Activated CD4-positive, alpha-beta memory T cell treated with anti-CD3 and anti-CD28 coated beads for 36 hours (primary cell): Measurements from ENCODE around the gene LAMP1. TPM values are rescaled to one million over a fixed set of nuclear protein-coding genes. Genes with fewer than 3 reads are reported as not detected.
A peak's percentile ranks its signal among the peaks of the same experiment; 100 is the strongest.
"Not testable (repeated sequence)": the region's sequence is repeated elsewhere in the genome, so short reads cannot be mapped to it uniquely, and the experiment has no call there.

Experiments
- CTCF ChIA-PET: fragments of 350-600 bp; sonication (Branson Sonifier 250); formaldehyde crosslinking; loops from one replicate; lab custom pipeline; 2021; ENCODE audit warnings: antibody characterized with exemption, inconsistent platforms; lab: Charles Lee
- POLR2A ChIA-PET: fragments of 350-600 bp; sonication (Branson Sonifier 250); formaldehyde crosslinking; loops from one replicate; lab custom pipeline; 2021; ENCODE audit warnings: antibody characterized with exemption; lab: Charles Lee
- DNase-seq: peaks from one replicate; pipeline ENCODE4 v3.0.0-alpha.2; 2020
- H3K27ac Mint-ChIP-seq: one replicate; pipeline ENCODE4 v1.8.0; 2021; ENCODE audit warnings: mixed read lengths
- H3K27me3 Mint-ChIP-seq: one replicate; pipeline ENCODE4 v1.8.0; 2021; ENCODE audit warnings: mixed read lengths
- H3K36me3 Mint-ChIP-seq: one replicate; pipeline ENCODE4 v1.8.0; 2021; ENCODE audit warnings: mixed read lengths
- H3K4me1 Mint-ChIP-seq: one replicate; pipeline ENCODE4 v1.8.0; 2021; ENCODE audit warnings: low read depth, mixed read lengths
- H3K4me3 Mint-ChIP-seq: one replicate; pipeline ENCODE4 v1.8.0; 2021; ENCODE audit warnings: mild to moderate bottlenecking, mixed read lengths
- H3K9me3 Mint-ChIP-seq: one replicate; pipeline ENCODE4 v1.8.0; 2021; ENCODE audit warnings: mixed read lengths
- intact Hi-C: fragments of 100-400 bp; cut with micrococcal nuclease; formaldehyde crosslinking; loops from one replicate; pipeline ENCODE4 v1.15.1; 2023
- total RNA-seq, 2 experiments: library from RNA; stranded (reverse); gene quantifications; one replicate each; pipeline ENCODE4 v1.2.3, GENCODE V29; 2021

The LAMP1 gene
- total RNA-seq, 2 experiments from 2014 or later = 45.9 to 46.8 TPM

GRCh38 chr13:113298043-113298945 lies 1.3 kb downstream of the LAMP1 start:
- intact Hi-C loops = no loop called here
- CTCF ChIA-PET = interaction anchor here (0.6 to 2.5 kb wide), 3 partner anchors 24 to 355 kb away, joined by 3 to 7 read pairs (median 3); no protein-coding TSS in a partner anchor
- Mint-ChIP-seq H3K36me3 (peaks cover 9% of the 10 kb centered on the region), H3K4me3 (peak overlapping the region; percentile 92), H3K27me3 (peaks cover 4% of the 10 kb centered on the region), H3K9me3 (peaks cover 2% of the 10 kb centered on the region), H3K4me1 (peaks cover 31% of the 10 kb centered on the region), H3K27ac (peak overlapping the region; percentile 94)
- POLR2A ChIA-PET = interaction anchor here (0.6 kb wide), 1 partner anchor 8 kb away, joined by 4 read pairs; no protein-coding TSS in a partner anchor
- peak; percentile 11 for DNase-seq

GRCh38 chr13:113299951-113300350 lies 2.9 kb downstream of the LAMP1 start:
- CTCF ChIA-PET = no interaction called here
- no peak overlapping the region for H3K4me3 Mint-ChIP-seq
- DNase-seq = no peak
- no peak overlapping the region for H3K27ac Mint-ChIP-seq
- H3K36me3 Mint-ChIP-seq = peaks cover 9% of the 10 kb centered on the region
- peaks cover 31% of the 10 kb centered on the region for H3K4me1 Mint-ChIP-seq
- H3K27me3 Mint-ChIP-seq = peaks cover 2% of the 10 kb centered on the region
- POLR2A ChIA-PET = no interaction called here
- intact Hi-C loops = no loop called here
- H3K9me3 Mint-ChIP-seq = peaks cover 2% of the 10 kb centered on the region

- Mint-ChIP-seq H3K27ac (no peak overlapping the region), H3K4me1 (peaks cover 20% of the 10 kb centered on the region), H3K36me3 (peaks cover 2% of the 10 kb centered on the region), H3K9me3 (no peaks in the 10 kb centered on the region), H3K4me3 (no peak overlapping the region), H3K27me3 (no peaks in the 10 kb centered on the region)
- CTCF ChIA-PET = no interaction called here
- POLR2A ChIA-PET = no interaction called here
- intact Hi-C loops = no loop called here
- no peak for DNase-seq
Observed at GRCh38 chr13:113302986-113303385, 5.9 kb downstream of the LAMP1 start.

GRCh38 chr13:113304121-113304520 lies 7.1 kb downstream of the LAMP1 start:
- Mint-ChIP-seq H3K9me3 (no peaks in the 10 kb centered on the region), H3K36me3 (peaks cover 2% of the 10 kb centered on the region), H3K4me3 (no peak overlapping the region), H3K4me1 (peaks cover 12% of the 10 kb centered on the region), H3K27ac (no peak overlapping the region), H3K27me3 (no peaks in the 10 kb centered on the region)
- intact Hi-C loops = no loop called here
- CTCF ChIA-PET = no interaction called here
- DNase-seq = no peak
- POLR2A ChIA-PET = no interaction called here

GRCh38 chr13:113305208-113305607 lies 8.2 kb downstream of the LAMP1 start:
- Mint-ChIP-seq H3K9me3 (no peaks in the 10 kb centered on the region), H3K4me3 (no peak overlapping the region), H3K4me1 (peaks cover 9% of the 10 kb centered on the region), H3K36me3 (peaks cover 6% of the 10 kb centered on the region), H3K27ac (no peak overlapping the region), H3K27me3 (no peaks in the 10 kb centered on the region)
- POLR2A ChIA-PET = no interaction called here
- CTCF ChIA-PET = no interaction called here
- intact Hi-C loops = no loop called here
- no peak for DNase-seq

- no peaks in the 10 kb centered on the region for H3K27me3 Mint-ChIP-seq
- intact Hi-C loops = no loop called here
- ChIA-PET CTCF (no interaction called here), POLR2A (no interaction called here)
- DNase-seq = no peak
- no peak overlapping the region for H3K4me3 Mint-ChIP-seq
- H3K9me3 Mint-ChIP-seq = no peaks in the 10 kb centered on the region
- peaks cover 4% of the 10 kb centered on the region for H3K4me1 Mint-ChIP-seq
- H3K36me3 Mint-ChIP-seq = peaks cover 13% of the 10 kb centered on the region
- H3K27ac Mint-ChIP-seq = no peak overlapping the region
Observed at GRCh38 chr13:113307491-113307890, 10.5 kb downstream of the LAMP1 start.

GRCh38 chr13:113309473-113309872 lies 12.4 kb downstream of the LAMP1 start:
- Mint-ChIP-seq H3K27me3 (no peaks in the 10 kb centered on the region), H3K27ac (no peak overlapping the region), H3K36me3 (peaks cover 13% of the 10 kb centered on the region), H3K4me1 (no peaks in the 10 kb centered on the region), H3K4me3 (no peak overlapping the region), H3K9me3 (no peaks in the 10 kb centered on the region)
- ChIA-PET POLR2A (no interaction called here), CTCF (interaction anchor here (1.3 kb wide), 1 partner anchor 84 kb away, joined by 3 read pairs; no protein-coding TSS in a partner anchor)
- intact Hi-C loops = no loop called here
- no peak for DNase-seq

- intact Hi-C loops, H3K27me3 Mint-ChIP-seq, POLR2A ChIA-PET, CTCF ChIA-PET, H3K27ac Mint-ChIP-seq, DNase-seq, H3K4me1 Mint-ChIP-seq, H3K9me3 Mint-ChIP-seq, H3K4me3 Mint-ChIP-seq: not testable (repeated sequence)
- H3K36me3 Mint-ChIP-seq = peaks cover 11% of the 10 kb centered on the region
Observed at GRCh38 chr13:113314112-113314511, 17.1 kb downstream of the LAMP1 start.

- H3K4me3 Mint-ChIP-seq, H3K36me3 Mint-ChIP-seq, H3K27ac Mint-ChIP-seq, H3K9me3 Mint-ChIP-seq, CTCF ChIA-PET, DNase-seq, POLR2A ChIA-PET, H3K27me3 Mint-ChIP-seq, H3K4me1 Mint-ChIP-seq, intact Hi-C loops: not testable (repeated sequence)
Observed at GRCh38 chr13:113314895-113315470, 17.9 kb downstream of the LAMP1 start.

- Mint-ChIP-seq H3K4me3 (no peak overlapping the region), H3K9me3 (no peaks in the 10 kb centered on the region), H3K27me3 (no peaks in the 10 kb centered on the region), H3K27ac (no peak overlapping the region), H3K4me1 (no peaks in the 10 kb centered on the region), H3K36me3 (peaks cover 7% of the 10 kb centered on the region)
- no peak for DNase-seq
- ChIA-PET POLR2A (no interaction called here), CTCF (no interaction called here)
- intact Hi-C loops = no loop called here
Observed at GRCh38 chr13:113315992-113316391, 19.0 kb downstream of the LAMP1 start.

- no peaks in the 10 kb centered on the region for H3K27me3 Mint-ChIP-seq
- H3K9me3 Mint-ChIP-seq = no peaks in the 10 kb centered on the region
- no peak overlapping the region for H3K4me3 Mint-ChIP-seq
- no peaks in the 10 kb centered on the region for H3K4me1 Mint-ChIP-seq
- CTCF ChIA-PET = no interaction called here
- intact Hi-C loops = no loop called here
- H3K36me3 Mint-ChIP-seq = peaks cover 14% of the 10 kb centered on the region
- H3K27ac Mint-ChIP-seq = no peak overlapping the region
- no peak for DNase-seq
- POLR2A ChIA-PET = no interaction called here
Observed at GRCh38 chr13:113317031-113317430, 20.0 kb downstream of the LAMP1 start.

- ChIA-PET POLR2A (no interaction called here), CTCF (no interaction called here)
- Mint-ChIP-seq H3K27me3 (no peaks in the 10 kb centered on the region), H3K36me3 (peaks cover 26% of the 10 kb centered on the region), H3K4me1 (no peaks in the 10 kb centered on the region), H3K9me3 (no peaks in the 10 kb centered on the region), H3K4me3 (no peak overlapping the region), H3K27ac (no peak overlapping the region)
- DNase-seq = no peak
- intact Hi-C loops = no loop called here
Observed at GRCh38 chr13:113318956-113319355, 21.9 kb downstream of the LAMP1 start.
